ENCODE measurements around the gene BRMS1.

GRCh38 chr11:66323684-66324083, 21.2 kb downstream of the BRMS1 start:
- TF ChIP-seq CTCF (conservative IDR thresholded peaks at IDR 0.05 in 1 of 2, IDR thresholded peaks at IDR 0.05 in 1 of 2; ENCODE audit: low read depth in 1 of 2, low read length in 2 of 2) (no peak), EZH2 (IDR thresholded peaks at IDR 0.05; ENCODE audit: low read length, missing control alignments) (no peak)
